K562 (cell line): Measurements from ENCODE around the gene CAPN10. TPM values are rescaled to one million over a fixed set of nuclear protein-coding genes. Genes with fewer than 3 reads are reported as not detected.

Experiments used
- BCOR ChIP-seq: fragments of 450-650 bp; IDR thresholded peaks from 2 replicates; pipeline ENCODE4 v1.6.1; 2016
- CBX5 ChIP-seq: IDR thresholded peaks from 2 replicates; pipeline ENCODE4 v1.6.1; 2014; ENCODE audit warnings: low read depth, borderline replicate concordance
- CREB5 ChIP-seq: fragments of 250-450 bp; sonication (Bioruptor Pico); IDR thresholded peaks from 2 replicates; pipeline ENCODE4 v1.5.0; 2020; ENCODE audit warnings: mild to moderate bottlenecking
- KLF13 ChIP-seq: fragments of 450-650 bp; IDR thresholded peaks from 2 replicates; pipeline ENCODE4 v1.6.1; 2016; ENCODE audit warnings: missing genetic modification characterization, low read depth, mild to moderate bottlenecking, missing compliant biosample characterization, moderate library complexity, borderline replicate concordance
- MGA ChIP-seq: fragments of 450-650 bp; IDR thresholded peaks from 2 replicates; pipeline ENCODE4 v1.6.1; 2016; ENCODE audit warnings: mild to moderate bottlenecking, moderate library complexity
- MYC ChIP-seq, 2 experiments: fragments of 250-450 bp in 1 of 2; sonication (Bioruptor Pico) in 1 of 2; IDR thresholded peaks; 2 replicates each; pipeline versions ENCODE4 v1.5.1 to v1.6.1; 2012 to 2021; ENCODE audit warnings: low read depth in 2 of 2, borderline replicate concordance in 1 of 2, improper control_type of control experiment in 1 of 2, low read length in 1 of 2, mild to moderate bottlenecking in 1 of 2, moderate library complexity in 1 of 2
- NFIC ChIP-seq: fragments of 450-650 bp; IDR thresholded peaks from 2 replicates; pipeline ENCODE4 v1.6.1; 2017; ENCODE audit warnings: mild to moderate bottlenecking, inconsistent platforms
- PHB ChIP-seq: fragments of 250-450 bp; sonication (Bioruptor Pico); IDR thresholded peaks from 2 replicates; pipeline ENCODE4 v1.5.0; 2021
- PTRF ChIP-seq: fragments of 450-650 bp; IDR thresholded peaks from 2 replicates; pipeline ENCODE4 v1.6.1; 2016; ENCODE audit warnings: mild to moderate bottlenecking, missing genetic modification characterization, missing compliant biosample characterization
- RFX7 ChIP-seq: fragments of 250-450 bp; sonication (Bioruptor Pico); IDR thresholded peaks from 2 replicates; pipeline ENCODE4 v1.5.1; 2021; ENCODE audit warnings: mild to moderate bottlenecking
- THRA ChIP-seq: fragments of 450-650 bp; IDR thresholded peaks from 2 replicates; pipeline ENCODE4 v1.6.1; 2017; ENCODE audit warnings: mild to moderate bottlenecking, moderate library complexity
- ZNF253 ChIP-seq: fragments of 250-450 bp; sonication (Bioruptor Pico); conservative IDR thresholded peaks from 2 replicates; pipeline ENCODE4 v1.6.1; 2021; ENCODE audit warnings: mild to moderate bottlenecking
- ZNF347 ChIP-seq: fragments of 450-650 bp; formaldehyde crosslinking; IDR thresholded peaks from 2 replicates; pipeline ENCODE4 v1.4.0; 2020; ENCODE audit warnings: low read depth, mild to moderate bottlenecking, moderate library complexity
- ZNF583 ChIP-seq: fragments of 250-450 bp; sonication (Bioruptor Pico); IDR thresholded peaks from 2 replicates; pipeline ENCODE4 v1.4.0; 2020
- polyA plus RNA-seq, 8 experiments: library from polyadenylated mRNA; depleted of rRNA in 4 of 8; stranded (reverse) in 5 of 8; unstranded in 3 of 8; fragments of >200 nt; fragmentation: Nextera tagmentation in 2 of 8; fragmentation: Illumina TruSeq in 1 of 8; extraction: Ambion mirVana in 2 of 8; extraction: Trizol in 1 of 8; gene quantifications; 2 replicates each; pipeline versions ENCODE4 v1.2.1 to v1.2.3, GENCODE V29; 2011 to 2014; ENCODE audit warnings: inconsistent platforms in 1 of 8, missing spikeins in 1 of 8
- total RNA-seq, 7 experiments: library from RNA; depleted of rRNA in 6 of 7; stranded (reverse); fragments of >200 nt in 6 of 7; fragmentation: Illumina TruSeq in 2 of 7; extraction: Trizol in 2 of 7; gene quantifications; 2 replicates each; pipeline versions ENCODE4 v1.2.1 to v1.2.3, GENCODE V29; 2011 to 2021; ENCODE audit warnings: low replicate concordance in 1 of 7

Gene CAPN10
- total and polyA plus RNA-seq, 9 of the 15 experiments (the other 6 are each of a cell fraction or from before 2014, with no cell fraction given) = 0.08 to 26.1 (median 8.4) TPM

- no peak for TF ChIP-seq CBX5
- TF ChIP-seq BCOR = no peak
- no peak for TF ChIP-seq ZNF583
- peak; percentile 90 for TF ChIP-seq MGA
- TF ChIP-seq MYC (IDR thresholded peaks at IDR 0.05; ENCODE audit: low read depth, low read length) = peak; percentile 73; the same call in 1 of the 2 replicates
- no peak for TF ChIP-seq MYC (CRISPR knock-in tag; IDR thresholded peaks at IDR 0.05; ENCODE audit: borderline replicate concordance, low read depth)
- no peak for TF ChIP-seq RFX7
- no peak for TF ChIP-seq ZNF347 (CRISPR knock-in tag)
- 0 out of 2 replicates have a peak, but pooled peaks have one; percentile 4 for TF ChIP-seq NFIC
- TF ChIP-seq CREB5 (CRISPR knock-in tag) = no peak
- no peak for TF ChIP-seq PTRF (tag)
- TF ChIP-seq THRA = no peak
- no peak for TF ChIP-seq PHB (CRISPR knock-in tag)
- TF ChIP-seq KLF13 = no peak
- no peak for TF ChIP-seq ZNF253 (CRISPR knock-in tag)
Observed at GRCh38 chr2:240584486-240585031, 2.0 kb upstream of the CAPN10 start (continued).
